ENCODE measurements around the gene TSPO2.

TSPO2 gene

DNA sequence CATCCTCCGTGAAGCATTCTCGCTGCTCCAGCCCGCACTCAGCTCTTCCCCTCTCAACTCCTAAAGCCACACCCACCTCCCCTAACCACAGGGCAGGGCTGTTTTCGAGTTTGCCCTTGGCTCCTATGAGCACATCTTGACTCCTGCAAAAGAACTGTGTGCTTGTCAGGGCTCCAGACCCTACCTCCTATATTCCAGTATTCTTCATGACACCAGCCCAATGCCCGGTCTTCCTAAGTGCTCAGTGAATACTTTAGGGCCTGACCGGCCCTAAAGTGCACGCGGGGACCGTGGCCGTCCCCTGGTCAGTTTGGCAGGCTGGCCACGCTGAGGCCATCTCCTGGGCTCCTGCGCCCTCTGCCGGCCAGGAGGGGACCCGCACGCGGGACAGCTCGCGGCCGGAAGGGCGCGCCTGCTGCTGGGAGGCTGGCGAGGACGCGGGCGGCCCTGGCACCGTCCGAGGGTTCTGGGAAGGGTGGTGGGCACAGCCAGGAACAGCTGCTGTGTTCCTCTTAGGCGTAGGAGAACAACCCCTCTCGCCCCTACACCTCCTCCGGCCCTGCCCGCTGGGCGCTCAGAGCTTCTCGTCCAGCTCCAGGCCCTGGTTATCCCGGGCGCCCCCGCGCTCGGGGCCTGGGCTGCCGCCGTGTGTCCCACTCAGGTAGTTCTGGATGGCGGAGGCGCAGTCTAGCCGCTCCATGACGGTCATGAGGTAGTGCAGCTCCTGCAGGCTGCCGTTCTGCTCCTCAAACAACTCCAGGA lies 14.3 kb upstream of the TSPO2 start:
- peak; percentile 38 to 43 for DNase-seq (ENCODE audit: low read depth in 2 of 2)

GRCh38 chr6:41028561-41029412 lies 13.5 kb upstream of the TSPO2 start:
- DNase-seq (ENCODE audit: low read depth in 2 of 2), result no peak

DNA sequence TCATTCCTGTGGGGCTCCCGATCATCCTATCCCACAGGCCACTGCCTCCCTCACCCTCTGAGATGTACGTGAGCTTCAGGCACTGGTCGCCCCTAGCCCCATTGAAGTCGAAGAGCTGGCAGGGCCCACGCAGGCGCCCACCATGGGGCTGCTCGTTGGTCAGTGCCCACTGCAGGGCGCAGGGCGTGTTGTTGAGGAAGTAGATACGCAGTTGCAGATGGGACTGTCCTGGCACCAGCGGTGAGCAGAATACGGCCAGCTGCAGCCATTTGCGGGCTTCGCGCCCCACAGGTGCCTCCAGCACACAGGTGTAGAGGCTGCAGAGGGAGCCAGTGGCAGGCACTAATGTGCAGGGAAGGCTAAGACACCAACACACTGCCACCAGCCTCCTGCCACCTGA lies 9.4 kb upstream of the TSPO2 start:
- DNase-seq (ENCODE audit: low read depth in 2 of 2), result no peak

DNA sequence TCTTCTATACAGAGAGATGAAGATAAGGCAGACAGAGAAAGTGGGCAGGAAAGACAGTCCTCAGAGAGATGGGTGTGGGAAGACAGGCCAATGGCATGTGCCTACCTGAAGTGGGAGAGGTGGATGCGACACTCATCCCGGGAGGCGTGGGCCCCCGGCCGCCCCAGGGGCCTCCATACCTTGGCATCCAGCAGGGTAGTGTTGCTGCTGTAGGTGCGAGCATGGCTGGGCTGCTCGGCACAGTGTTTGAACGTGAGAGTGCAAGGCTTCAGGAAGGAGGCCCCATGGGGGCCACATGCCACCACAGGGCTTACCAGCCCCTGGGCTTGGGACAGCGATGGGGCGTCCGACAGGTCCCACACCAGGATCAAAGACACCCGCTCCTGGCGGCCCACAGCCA lies 8.5 kb upstream of the TSPO2 start:
- no peak for DNase-seq (ENCODE audit: low read depth in 2 of 2)

GRCh38 chr6:41036186-41036585 lies 6.1 kb upstream of the TSPO2 start:
- DNase-seq (ENCODE audit: low read depth in 2 of 2), result no peak

DNA sequence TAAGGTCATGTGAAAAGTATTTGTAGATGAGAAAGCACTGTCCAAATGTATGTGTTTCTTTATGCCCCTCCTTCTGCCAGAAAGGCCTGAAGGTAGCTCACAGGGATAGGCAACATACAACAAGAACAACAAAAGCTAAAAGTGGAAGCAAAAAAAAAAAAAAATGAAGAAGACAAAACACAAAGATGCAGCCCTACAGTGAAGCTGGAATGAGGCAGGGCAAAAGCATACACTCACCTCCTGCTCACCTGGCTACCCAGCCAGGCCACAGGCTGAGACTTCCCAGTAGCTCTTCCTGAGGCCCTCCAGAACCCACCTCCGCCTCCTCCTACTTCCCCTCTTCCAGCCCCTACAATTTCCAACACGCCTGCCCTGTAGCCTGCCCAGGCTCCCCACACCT lies 5.7 kb upstream of the TSPO2 start:
- DNase-seq (ENCODE audit: low read depth in 2 of 2), result no peak

GRCh38 chr6:41037107-41037900 lies 5.0 kb upstream of the TSPO2 start:
- no peak for DNase-seq (ENCODE audit: low read depth in 2 of 2)

- no peak for DNase-seq (ENCODE audit: low read depth in 2 of 2)
These were observed 4.1 kb upstream of the TSPO2 start for GRCh38 chr6:41038205-41038604.

DNA sequence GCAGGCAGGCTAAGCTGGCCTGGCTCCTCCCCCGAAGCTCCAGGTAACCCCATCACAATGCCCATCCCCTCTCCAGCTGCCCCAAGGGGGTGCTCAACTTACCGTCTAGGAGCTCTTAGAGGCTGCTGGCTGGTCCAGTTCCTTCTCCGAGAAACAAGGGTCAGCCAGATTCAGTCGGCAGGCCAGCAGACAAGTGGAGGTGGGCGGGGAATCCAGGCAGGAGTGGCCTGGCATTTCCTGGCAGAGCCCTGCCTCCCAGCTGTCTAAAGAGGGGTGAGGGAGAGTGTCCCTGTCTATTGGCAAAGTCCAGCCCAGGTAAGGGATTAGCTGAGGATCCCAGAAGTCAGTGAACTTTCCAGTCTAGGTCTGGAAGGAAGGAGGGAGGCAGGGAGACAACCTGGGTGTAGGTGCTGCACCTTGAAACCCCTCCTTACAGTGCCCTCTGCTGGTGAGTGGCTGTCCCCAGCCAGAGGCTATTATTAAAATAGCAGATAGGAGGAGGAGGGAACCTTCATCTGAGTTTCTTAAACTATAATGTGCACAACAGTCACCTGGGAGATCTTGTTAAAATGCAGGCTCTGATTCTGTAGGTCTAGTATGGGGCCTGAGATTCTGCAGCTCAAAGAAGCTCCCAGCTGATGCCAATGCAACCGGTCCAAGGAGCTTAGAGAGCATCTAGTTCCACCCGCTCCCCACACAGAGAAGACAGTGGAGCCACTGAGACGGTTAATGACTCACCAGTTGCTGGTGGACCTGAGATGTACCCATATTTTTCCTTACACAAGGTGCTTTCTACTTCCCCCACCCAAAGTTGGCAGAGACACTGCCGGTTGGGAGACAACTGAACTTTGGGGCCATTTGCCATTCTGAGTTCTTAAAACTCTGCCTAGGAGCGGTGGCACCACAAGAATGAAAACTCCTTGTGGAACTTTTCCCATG lies 2.9 kb upstream of the TSPO2 start, which contains the start of gene UNC5CL:
Gene UNC5CL (minus strand): TSS at position 162 of the 939 bp plus-strand sequence. CDS start 4,147 bp downstream, outside the sequence.
- peak in 1 of 2 donors; percentile 18 for DNase-seq (ENCODE audit: low read depth in 2 of 2)

GRCh38 chr6:41040101-41040939 lies 1.9 kb upstream of the TSPO2 start:
- DNase-seq (ENCODE audit: low read depth in 2 of 2), result no peak

DNA sequence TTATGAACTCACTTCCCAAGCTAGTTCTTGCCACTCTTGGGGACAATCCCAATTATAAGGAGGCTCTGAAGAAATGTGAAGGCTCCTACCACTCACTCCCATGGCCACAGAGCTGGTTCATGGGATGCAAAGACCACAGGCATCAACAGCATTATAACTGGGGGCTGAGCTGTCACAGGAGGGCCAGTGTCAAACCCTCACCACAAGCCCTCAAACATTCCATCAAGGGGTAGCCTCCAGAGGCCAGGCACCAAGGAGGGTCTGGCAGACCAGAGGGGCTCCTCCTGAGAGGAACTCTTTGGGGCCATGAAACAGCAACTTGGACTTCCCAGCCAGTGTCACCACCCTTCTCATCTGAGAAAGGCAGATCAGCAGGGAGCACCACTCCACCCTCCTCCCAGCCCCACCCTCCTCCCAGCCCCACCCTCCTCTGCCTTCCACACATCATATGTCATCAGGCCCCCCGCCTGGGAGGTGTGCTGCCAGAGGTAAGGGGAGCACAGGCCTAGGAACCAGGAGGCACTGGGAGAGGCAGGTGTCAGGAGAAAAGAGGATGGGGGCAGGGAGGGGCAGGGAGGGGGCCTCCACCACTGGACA lies 1.2 kb upstream of the TSPO2 start:
- no peak for DNase-seq (ENCODE audit: low read depth in 2 of 2)

- DNase-seq (ENCODE audit: low read depth in 2 of 2), result no peak
These were observed 884 bp downstream of the TSPO2 start for GRCh38 chr6:41043151-41043550.

DNA sequence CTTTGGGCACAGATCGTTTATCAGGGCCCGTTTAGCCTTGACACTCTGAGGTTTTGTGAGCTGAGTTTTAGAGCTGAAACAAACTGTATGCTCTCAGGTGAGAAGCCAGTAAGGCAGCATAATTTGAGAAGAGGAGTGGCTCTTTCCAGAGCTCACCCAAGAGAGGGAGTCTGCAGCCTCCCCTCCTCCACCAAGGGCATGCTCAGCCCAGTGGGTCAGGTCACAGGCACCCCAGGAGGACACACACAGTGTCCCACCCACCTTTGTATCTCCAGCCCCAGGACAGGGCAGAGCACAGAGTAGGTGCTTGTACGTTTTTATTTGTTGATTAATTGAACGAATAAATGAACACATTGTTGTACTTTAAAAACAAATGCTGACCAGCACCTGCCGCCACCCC lies 3.4 kb downstream of the TSPO2 start:
- no peak for DNase-seq (ENCODE audit: low read depth in 2 of 2)

GRCh38 chr6:41046084-41046483 lies 3.8 kb downstream of the TSPO2 start:
- no peak for DNase-seq (ENCODE audit: low read depth in 2 of 2)

GRCh38 chr6:41047306-41047705 lies 5.0 kb downstream of the TSPO2 start:
- DNase-seq (ENCODE audit: low read depth in 2 of 2), result no peak

GRCh38 chr6:41047745-41048732 lies 5.8 kb downstream of the TSPO2 start:
- DNase-seq (ENCODE audit: low read depth in 2 of 2), result no peak

GRCh38 chr6:41049521-41049920 lies 7.3 kb downstream of the TSPO2 start:
- no peak for DNase-seq (ENCODE audit: low read depth in 2 of 2)

DNA sequence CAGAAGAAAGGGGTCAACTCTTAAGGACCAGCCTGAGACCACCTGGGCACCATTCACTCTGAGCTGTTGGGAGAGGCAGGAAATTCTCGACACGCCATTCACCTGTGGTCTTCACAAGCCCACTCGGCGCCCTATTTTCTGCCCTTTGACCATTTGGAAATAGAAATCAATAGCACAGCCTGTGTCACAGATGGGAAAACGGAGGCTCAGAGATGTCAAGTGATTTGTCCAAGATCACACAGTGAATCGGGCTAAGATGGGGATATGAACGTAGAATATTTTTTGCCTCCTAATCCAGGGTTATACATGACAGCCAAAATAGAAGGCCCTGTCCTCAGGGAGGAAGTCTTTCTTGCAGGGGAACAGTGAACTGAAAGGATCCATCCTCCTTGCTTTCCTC lies 7.7 kb downstream of the TSPO2 start:
- no peak for DNase-seq (ENCODE audit: low read depth in 2 of 2)
